Stimulated activated CD8-positive, alpha-beta memory T cell treated with anti-CD3 and anti-CD28 coated beads, Interleukin-2, amount 100 ng/mL, for 48 hours (primary cell): ENCODE measurements around the gene PRODH.
"Not testable (repeated sequence)": the region's sequence is repeated elsewhere in the genome, so short reads cannot be mapped to it uniquely, and the experiment has no call there.

Source experiments
- DNase-seq, 2 donors: peaks; one replicate each; pipeline ENCODE4 v3.0.0-alpha.2; 2020; ENCODE audit warnings: low read depth in 2 of 2

The PRODH gene

GRCh38 chr22:18935889-18936529, at the start of gene PRODH:
PRODH (minus strand) TSS chr22:18936293; CDS start chr22:18936287, 6 bp downstream.
- DNase-seq, result no peak

GRCh38 chr22:18985780-18986179, 49.7 kb upstream of the PRODH start:
- no peak for DNase-seq

GRCh38 chr22:18984564-18984963, 48.5 kb upstream of the PRODH start:
- no peak for DNase-seq

- no peak for DNase-seq
Observed at GRCh38 chr22:18983120-18983651, 47.1 kb upstream of the PRODH start.

GRCh38 chr22:18980829-18981228, 44.7 kb upstream of the PRODH start:
- no peak for DNase-seq

GRCh38 chr22:18979957-18980356, 43.9 kb upstream of the PRODH start:
- DNase-seq, result no peak

- no peak for DNase-seq
Observed at GRCh38 chr22:18978506-18978905, 42.4 kb upstream of the PRODH start.

GRCh38 chr22:18977824-18978425, 41.8 kb upstream of the PRODH start:
- DNase-seq, result no peak

GRCh38 chr22:18976197-18976751, 40.2 kb upstream of the PRODH start:
- DNase-seq, result no peak

GRCh38 chr22:18975434-18976196, 39.5 kb upstream of the PRODH start:
- no peak for DNase-seq

- no peak for DNase-seq
Observed at GRCh38 chr22:18974477-18975180, 38.5 kb upstream of the PRODH start.

- DNase-seq, result no peak
Observed at GRCh38 chr22:18973264-18974031, 37.4 kb upstream of the PRODH start.

- not testable (repeated sequence) for DNase-seq
Observed at GRCh38 chr22:18972591-18972990, 36.5 kb upstream of the PRODH start.

- not testable (repeated sequence) for DNase-seq
Observed at GRCh38 chr22:18972029-18972428, 35.9 kb upstream of the PRODH start.

GRCh38 chr22:18971321-18971751, 35.2 kb upstream of the PRODH start:
- no peak for DNase-seq

- no peak for DNase-seq
Observed at GRCh38 chr22:18970948-18971315, 34.8 kb upstream of the PRODH start.

- DNase-seq, result no peak
Observed at GRCh38 chr22:18970176-18970947, 34.3 kb upstream of the PRODH start.

GRCh38 chr22:18969158-18969942, 33.3 kb upstream of the PRODH start:
- not testable (repeated sequence) for DNase-seq

- no peak for DNase-seq
Observed at GRCh38 chr22:18968011-18968749, 32.1 kb upstream of the PRODH start.
